C4-2B (cell line): ENCODE measurements around the gene OR1E2.
"Not testable (repeated sequence)": the region's sequence is repeated elsewhere in the genome, so short reads cannot be mapped to it uniquely, and the experiment has no call there.

Source experiments
- CTCF ChIP-seq: fragments of 450-650 bp; conservative IDR thresholded peaks from 2 replicates; pipeline ENCODE4 v1.5.1; 2017; ENCODE audit warnings: mild to moderate bottlenecking
- ZFX ChIP-seq: fragments of 450-650 bp; IDR thresholded peaks from 2 replicates; pipeline ENCODE4 v1.6.1; 2017

GRCh38 chr17:3397801-3398200, 35.8 kb downstream of the OR1E2 start:
- TF ChIP-seq CTCF, ZFX: not testable (repeated sequence)
